ENCODE measurements around the gene CSPG4.

- TF ChIP-seq SP4 (CRISPR knock-in tag; IDR thresholded peaks at IDR 0.05), result no peak
- TF ChIP-seq ZNF121 (CRISPR knock-in tag; IDR thresholded peaks at IDR 0.05), result no peak
- no peak for TF ChIP-seq RAD21 (CRISPR knock-in tag; IDR thresholded peaks at IDR 0.05)
- TF ChIP-seq ADNP (CRISPR knock-in tag; IDR thresholded peaks at IDR 0.05), result no peak
- TF ChIP-seq RELA (CRISPR knock-in tag; IDR thresholded peaks at IDR 0.05), result no peak
- TF ChIP-seq EZH2 (conservative IDR thresholded peaks at IDR 0.05; ENCODE audit: low read depth, low read length), result no peak
- no peak for TF ChIP-seq ZNF101 (CRISPR knock-in tag; IDR thresholded peaks at IDR 0.05; ENCODE audit: borderline replicate concordance, low read depth)
- TF ChIP-seq SNAPC4 (CRISPR knock-in tag; IDR thresholded peaks at IDR 0.05), result no peak
Measured at GRCh38 chr15:75653347-75653913, 59.2 kb downstream of the CSPG4 start.

All from HepG2 (cell line).